Omental fat pad (tissue), 4 donors: ENCODE results near the gene CHCHD3. TPM values are rescaled to one million over a fixed set of nuclear protein-coding genes. Genes with fewer than 3 reads are reported as not detected.

Experiments used
- ATAC-seq: fragments of 150-250 bp; one replicate; pipeline ENCODE4 v1.9.1; 2016; ENCODE audit warnings: mild to moderate bottlenecking, moderate library complexity; ENCODE audit not compliant: low FRiP score
- DNase-seq: peaks from one replicate; pipeline ENCODE4 v3.0.0-alpha.2; 2019; ENCODE audit warnings: low spot score
- total RNA-seq, 4 donors: library from RNA; depleted of rRNA; stranded (reverse); fragments of >200 nt; gene quantifications; one replicate each; pipeline ENCODE4 v1.1.0, GENCODE V29; 2016
- TF ChIP-seq, protein P1 (sequence below), 3 donors: fragments of 450-650 bp; IDR thresholded peaks; one replicate each; pipeline ENCODE4 v1.5.1; 2016 to 2017; ENCODE audit warnings: antibody characterized with exemption in 3 of 3, mild to moderate bottlenecking in 3 of 3, moderate library complexity in 2 of 3

Gene CHCHD3
- total RNA-seq, 4 donors from 2014 or later, result 53.0 to 63.1 (median 56.5) TPM

DNA sequence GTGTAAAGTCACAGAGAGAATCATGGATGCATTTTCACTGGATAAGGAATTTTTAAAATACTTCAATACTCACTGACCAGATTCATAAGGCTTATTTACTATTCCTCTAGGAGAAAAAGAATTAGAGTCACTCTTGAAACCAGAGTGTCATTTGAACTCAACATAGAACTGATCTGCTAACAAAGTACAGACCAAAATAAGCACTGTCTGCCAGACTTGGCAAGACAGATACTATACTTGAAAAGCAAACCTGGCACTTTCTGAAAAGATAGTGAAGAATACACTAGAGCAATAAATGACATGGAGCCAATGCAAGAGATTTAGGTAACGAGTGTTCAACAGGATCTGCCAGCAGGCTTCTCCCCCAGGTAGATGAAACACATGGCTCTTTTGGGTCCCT, 215.3 kb downstream of the CHCHD3 start:
- TF ChIP-seq, protein P1, sequence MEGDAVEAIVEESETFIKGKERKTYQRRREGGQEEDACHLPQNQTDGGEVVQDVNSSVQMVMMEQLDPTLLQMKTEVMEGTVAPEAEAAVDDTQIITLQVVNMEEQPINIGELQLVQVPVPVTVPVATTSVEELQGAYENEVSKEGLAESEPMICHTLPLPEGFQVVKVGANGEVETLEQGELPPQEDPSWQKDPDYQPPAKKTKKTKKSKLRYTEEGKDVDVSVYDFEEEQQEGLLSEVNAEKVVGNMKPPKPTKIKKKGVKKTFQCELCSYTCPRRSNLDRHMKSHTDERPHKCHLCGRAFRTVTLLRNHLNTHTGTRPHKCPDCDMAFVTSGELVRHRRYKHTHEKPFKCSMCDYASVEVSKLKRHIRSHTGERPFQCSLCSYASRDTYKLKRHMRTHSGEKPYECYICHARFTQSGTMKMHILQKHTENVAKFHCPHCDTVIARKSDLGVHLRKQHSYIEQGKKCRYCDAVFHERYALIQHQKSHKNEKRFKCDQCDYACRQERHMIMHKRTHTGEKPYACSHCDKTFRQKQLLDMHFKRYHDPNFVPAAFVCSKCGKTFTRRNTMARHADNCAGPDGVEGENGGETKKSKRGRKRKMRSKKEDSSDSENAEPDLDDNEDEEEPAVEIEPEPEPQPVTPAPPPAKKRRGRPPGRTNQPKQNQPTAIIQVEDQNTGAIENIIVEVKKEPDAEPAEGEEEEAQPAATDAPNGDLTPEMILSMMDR (IDR thresholded peaks at IDR 0.05), result no peak
- DNase-seq (no peak), ATAC-seq (no peak)

DNA sequence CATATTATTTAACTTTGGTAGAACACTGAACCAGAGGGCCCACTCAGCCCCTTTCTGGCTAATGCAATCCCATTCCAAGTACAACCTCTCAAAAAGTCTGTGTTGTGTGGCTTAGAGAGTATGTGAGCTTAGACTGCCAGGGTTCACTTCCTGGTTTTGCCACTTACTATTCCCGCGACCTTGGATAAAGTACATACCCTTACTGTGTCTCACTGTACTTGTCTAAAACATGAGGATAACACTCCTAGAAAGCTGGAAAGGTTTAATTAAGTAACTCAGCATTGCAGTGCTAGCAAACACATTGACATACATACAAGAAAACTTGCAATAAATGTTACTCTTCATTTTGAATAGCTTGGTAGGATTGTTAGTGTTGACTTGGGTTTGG, 215.8 kb downstream of the CHCHD3 start:
- ATAC-seq, result no peak
- TF ChIP-seq, protein P1 (IDR thresholded peaks at IDR 0.05), result no peak
- no peak for DNase-seq

DNA sequence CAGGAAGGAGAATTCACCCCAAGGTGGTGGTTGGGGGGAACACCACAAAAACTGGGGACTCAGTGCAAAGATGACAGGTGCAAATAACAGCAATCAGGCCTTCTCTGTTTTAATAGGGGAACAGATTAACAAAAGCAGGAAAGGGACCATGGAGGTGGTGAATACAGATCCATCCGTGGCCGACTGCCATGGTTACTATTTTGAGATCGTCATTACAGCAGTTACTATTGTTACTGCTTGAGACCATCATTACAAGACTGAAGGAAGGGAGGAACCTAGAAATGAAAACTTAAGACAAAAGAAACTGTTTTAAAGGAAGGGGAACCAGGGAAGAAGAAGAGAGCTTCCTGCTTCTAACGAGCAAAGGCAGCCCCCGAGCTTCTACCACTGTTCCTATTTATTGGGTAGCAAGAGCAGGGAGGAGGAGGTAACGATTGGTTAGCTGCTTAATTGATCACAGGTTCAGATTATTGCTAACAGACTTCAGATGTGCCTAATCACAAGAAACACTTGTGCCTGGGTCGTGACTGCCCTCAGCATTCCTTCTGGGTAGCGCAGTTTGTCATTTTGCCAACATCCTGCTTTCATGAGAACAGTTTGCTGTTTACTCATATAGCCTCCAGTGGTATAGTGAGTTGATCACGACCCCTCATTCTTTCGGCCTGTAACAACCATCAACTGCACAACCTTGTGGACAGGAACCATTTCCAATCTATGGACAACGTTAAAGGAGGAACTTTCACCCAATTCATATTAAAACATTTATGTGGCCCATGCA, 216.3 kb downstream of the CHCHD3 start:
- TF ChIP-seq, protein P1 (IDR thresholded peaks at IDR 0.05), result no peak
- no peak for ATAC-seq
- DNase-seq, result no peak

DNA sequence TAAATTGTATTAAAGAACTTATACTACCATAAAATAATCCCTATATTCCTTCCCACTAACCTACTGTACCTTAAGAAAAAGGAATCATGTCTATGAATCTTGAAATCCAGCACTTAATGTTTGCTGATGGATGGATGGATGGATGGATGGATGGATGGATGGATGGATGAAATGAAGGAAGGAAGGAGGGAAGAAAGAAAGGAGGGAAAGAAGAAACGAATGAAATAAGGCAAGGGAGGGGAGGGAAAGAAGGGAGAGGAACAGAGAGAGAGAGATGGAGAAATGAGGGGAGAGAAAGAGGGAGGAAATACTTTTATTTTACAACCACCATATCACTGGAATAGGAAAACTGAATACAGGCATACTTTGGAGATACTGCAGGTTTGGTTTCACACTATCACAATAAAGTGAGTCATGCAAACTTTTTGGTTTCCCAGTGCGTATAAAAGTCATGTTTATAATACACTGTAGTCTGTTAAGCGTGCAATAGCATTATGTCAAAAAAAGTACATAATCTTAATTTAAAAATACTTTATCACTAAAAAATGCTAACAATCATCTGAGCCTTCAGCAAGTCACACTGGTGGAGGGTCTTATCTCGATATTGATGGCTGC, 219.8 kb downstream of the CHCHD3 start:
- TF ChIP-seq, protein P1 (IDR thresholded peaks at IDR 0.05), result no peak
- ATAC-seq, result no peak
- no peak for DNase-seq

DNA sequence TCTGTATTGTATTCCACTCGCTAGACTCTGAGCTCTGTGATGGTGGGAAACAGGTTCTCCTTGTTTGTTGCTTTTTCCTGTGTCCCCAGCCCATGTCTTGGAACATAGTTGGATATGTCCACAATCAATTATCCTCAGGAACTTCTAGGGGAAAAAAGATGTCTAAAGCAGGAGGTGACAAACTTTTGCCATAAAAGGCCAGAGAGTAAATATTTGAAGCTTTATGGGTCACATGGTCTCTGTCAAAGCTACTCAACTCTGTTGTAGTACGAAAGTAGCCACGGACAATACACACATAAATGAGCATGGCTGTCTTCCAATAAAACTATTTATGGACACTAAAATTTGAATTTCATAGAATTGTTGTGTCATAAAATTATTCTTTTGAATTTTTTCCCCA, 220.5 kb downstream of the CHCHD3 start:
- ATAC-seq, result no peak
- no peak for DNase-seq
- TF ChIP-seq, protein P1 (IDR thresholded peaks at IDR 0.05), result no peak

DNA sequence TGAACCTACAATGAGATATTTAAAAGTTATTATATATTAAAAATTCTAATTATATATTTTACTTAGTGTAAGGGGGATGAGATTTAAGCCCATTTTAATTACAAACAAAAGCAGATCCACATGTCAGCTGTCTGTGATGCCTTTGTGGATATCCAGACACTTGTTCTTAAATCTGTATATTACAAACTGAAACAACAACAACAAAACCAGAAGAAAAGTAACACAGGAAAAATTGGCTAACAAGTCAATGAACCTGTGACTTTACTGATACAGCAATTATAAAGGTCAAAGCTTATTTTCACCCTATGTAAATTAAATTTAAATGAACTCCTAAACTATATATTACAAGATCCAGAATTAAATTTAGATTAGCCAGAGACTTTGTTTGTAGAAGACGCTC, 222.7 kb downstream of the CHCHD3 start:
- TF ChIP-seq, protein P1 (IDR thresholded peaks at IDR 0.05), result no peak
- no peak for ATAC-seq
- DNase-seq, result no peak

DNA sequence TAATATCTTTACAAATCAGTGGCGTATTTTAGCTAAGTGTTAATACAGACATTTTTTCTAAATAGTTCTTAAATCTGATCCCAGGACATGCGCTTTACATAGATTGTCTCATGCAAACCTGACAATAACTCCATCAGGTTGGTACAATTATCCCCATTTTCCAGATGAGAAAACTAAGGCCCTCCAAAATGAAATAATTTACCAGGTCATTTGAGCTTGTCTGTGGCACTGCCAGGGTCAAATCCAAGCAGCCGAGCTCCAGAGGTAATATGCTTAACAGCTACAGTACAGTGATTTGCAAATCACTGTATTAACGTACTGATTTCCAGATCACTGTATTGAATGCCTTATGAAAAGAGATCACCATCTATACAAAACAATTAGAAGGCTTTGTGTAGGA, 223.1 kb downstream of the CHCHD3 start:
- TF ChIP-seq, protein P1 (IDR thresholded peaks at IDR 0.05), result no peak
- ATAC-seq, result no peak
- DNase-seq, result no peak
